HG03432 (cell line): ENCODE data around the gene ABCG2.
"Not testable (repeated sequence)": the region's sequence is repeated elsewhere in the genome, so short reads cannot be mapped to it uniquely, and the experiment has no call there.

Source experiments
- ATAC-seq: cut with Tn5 transposase; IDR thresholded peaks from one replicate; pipeline ENCODE4 v1.9.1; 2021; ENCODE audit warnings: mild to moderate bottlenecking, moderate library complexity; ENCODE audit not compliant: unreplicated experiment

ABCG2 gene

DNA sequence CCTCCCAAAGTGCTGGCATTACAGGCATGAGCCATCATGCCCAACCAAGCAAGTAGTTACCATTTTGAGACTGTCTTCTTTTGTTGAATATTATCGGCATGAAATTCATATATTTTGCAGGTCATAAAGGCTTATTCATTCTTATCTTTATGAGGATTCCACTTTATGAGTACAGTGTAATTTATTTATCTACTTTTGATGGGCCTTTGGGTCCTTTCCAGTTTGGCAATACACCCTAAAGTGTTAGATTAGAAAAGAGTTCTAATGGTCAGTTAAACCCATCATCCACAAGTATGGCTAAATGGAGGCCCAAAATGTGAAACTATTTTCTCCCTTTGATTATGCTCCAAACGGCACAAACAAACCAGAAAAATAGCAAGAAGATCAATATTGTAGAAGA, 10.9 kb upstream of the ABCG2 start:
- ATAC-seq: no peak

DNA sequence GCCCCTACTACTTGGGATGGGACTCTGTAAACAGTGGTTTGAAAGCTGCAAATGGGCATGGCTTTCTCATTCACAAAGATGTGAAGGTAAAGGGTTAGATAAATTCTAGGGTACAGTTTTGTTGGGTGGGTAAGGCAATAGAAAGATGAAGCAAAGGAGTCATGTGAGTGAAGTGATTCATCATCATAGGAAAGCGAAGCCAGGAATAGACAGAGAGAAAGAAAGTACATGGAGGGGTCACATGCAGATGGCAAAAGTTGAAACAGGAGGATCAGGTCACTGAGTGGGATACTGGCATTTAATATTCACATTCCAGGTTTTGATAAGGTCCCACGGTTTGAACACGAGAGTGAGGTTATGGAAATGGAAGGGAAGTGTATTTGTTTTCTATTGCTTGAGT, 8.2 kb upstream of the ABCG2 start:
- no peak for ATAC-seq

DNA sequence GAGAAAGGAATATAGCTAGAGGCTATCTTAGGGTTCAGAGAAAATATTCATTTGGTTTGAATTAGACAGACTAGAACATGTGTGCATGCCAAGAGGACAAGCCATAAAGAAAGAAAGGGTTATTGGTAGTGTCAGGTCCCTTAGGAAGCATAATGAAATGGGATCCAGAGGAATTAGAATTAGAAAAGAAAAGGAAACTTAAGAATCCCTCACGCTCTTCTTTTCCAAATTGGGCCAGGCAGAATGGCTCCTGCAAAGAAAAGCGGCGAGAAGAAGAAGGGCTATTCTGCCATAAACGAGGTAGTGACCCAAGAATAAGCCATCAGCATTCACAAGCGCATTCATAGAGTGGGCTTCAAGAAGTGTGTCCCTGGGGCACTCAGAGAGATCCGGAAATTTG, 4.9 kb upstream of the ABCG2 start:
- ATAC-seq: no peak

DNA sequence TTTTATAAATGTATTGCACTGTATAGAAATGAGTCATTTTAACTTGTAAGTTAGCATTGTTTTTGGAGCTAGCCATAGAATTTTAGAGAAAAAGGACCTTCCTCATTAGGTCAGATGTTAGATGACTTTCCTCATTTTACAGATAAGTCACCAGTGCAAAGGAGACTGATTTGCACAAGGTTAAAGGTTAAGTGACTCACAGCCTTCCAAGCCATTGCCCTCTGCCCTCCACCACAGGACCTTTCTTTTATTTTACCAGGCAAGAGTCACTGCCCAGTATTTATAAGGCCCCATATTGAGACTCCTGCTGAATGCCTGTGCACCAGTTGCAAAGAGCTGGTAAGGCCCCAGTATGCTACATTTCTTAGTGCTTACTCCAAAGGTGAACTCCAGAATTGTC, 4.2 kb upstream of the ABCG2 start:
- ATAC-seq: no peak

GRCh38 chr4:88159229-88159725, 838 bp upstream of the ABCG2 start:
- peak; percentile 54 for ATAC-seq

GRCh38 chr4:88158038-88158488, 376 bp downstream of the ABCG2 start:
- peak; percentile 62 for ATAC-seq

DNA sequence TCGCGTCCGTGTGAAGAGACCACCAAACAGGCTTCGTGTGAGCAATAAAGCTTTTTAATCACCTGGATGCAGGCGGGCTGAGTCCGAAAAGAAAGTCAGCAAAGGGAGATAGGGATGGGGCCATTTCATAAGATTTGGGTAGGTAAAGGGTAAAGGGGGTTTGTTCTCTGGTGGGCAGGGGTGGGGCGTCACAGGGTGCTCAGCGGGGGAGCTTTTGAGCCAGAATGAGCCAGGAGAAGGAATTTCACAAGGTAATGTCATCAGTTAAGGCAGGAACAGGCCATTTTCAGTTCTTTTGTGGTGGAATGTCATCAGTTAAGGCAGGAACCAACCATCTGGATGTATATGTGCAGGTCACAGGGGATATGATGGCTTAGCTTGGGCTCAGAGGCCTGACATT, 6.1 kb downstream of the ABCG2 start:
- not testable (repeated sequence) for ATAC-seq

DNA sequence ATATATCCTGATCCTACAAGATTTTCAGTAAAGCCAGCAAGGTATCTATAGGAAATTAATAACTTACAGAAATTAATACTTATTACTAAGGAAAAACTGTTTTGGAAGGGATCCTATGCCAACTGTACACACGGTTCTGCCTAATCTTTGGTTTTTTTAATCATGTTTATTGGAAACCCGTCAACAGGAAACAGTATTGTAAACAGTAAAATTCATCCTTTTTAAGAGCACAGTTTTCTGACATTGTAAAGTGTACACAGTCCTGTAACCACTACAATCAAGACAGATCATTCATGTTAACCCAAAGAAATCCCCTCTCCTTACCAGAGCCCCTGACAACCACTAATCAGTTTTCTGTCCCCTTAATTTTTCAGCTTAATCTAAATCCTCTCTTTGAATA, 9.9 kb downstream of the ABCG2 start:
- no peak for ATAC-seq

- no peak for ATAC-seq
Observed at GRCh38 chr4:88147799-88148217, 10.6 kb downstream of the ABCG2 start.

- no peak for ATAC-seq
Observed at GRCh38 chr4:88146891-88147290, 11.5 kb downstream of the ABCG2 start.

- ATAC-seq: no peak
Observed at GRCh38 chr4:88144866-88145300, 13.6 kb downstream of the ABCG2 start.

- no peak for ATAC-seq
Observed at GRCh38 chr4:88144048-88144447, 14.4 kb downstream of the ABCG2 start.

GRCh38 chr4:88143504-88143903, 14.9 kb downstream of the ABCG2 start:
- ATAC-seq: no peak

DNA sequence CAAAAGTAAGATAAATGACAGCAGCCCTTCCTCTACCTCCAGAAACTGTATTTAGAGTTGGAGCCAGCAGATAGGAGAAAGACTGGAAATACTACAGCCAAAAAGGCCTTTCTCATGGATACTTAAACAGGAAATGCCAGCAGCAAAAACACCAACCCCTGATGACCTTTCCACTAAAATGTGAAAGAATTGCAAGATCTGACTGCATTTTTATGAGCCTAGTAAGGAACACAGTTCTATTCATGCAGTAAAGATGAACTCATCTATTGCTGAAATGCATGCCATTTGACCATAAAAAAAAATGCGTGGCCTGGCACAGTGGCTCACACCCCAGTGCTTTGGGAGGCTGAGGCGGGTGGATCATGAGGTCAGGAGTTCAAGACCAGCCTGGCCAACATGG, 19.9 kb downstream of the ABCG2 start:
- ATAC-seq: no peak

- no peak for ATAC-seq
Observed at GRCh38 chr4:88137112-88137511, 21.3 kb downstream of the ABCG2 start.

- ATAC-seq: no peak
Observed at GRCh38 chr4:88136249-88136648, 22.2 kb downstream of the ABCG2 start.

DNA sequence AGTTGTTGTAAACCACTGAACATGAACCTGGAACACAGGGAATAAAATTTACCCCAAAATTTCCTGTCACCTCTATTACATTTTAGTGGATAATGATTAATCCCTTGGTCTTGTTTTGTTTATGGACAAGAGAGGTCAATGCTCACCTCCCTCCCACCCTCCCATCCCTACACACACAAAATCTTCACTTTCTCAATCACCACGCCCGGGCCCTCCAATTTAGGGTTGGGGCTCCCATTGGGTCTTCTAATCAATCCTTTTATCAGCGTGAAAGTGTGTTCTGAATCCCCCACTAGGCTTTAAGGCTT, 23.1 kb downstream of the ABCG2 start:
- ATAC-seq: no peak

GRCh38 chr4:88134536-88135355, 23.7 kb downstream of the ABCG2 start:
- no peak for ATAC-seq

- ATAC-seq: no peak
Observed at GRCh38 chr4:88134111-88134510, 24.3 kb downstream of the ABCG2 start.

GRCh38 chr4:88130544-88131305, 27.7 kb downstream of the ABCG2 start:
- ATAC-seq: no peak

DNA sequence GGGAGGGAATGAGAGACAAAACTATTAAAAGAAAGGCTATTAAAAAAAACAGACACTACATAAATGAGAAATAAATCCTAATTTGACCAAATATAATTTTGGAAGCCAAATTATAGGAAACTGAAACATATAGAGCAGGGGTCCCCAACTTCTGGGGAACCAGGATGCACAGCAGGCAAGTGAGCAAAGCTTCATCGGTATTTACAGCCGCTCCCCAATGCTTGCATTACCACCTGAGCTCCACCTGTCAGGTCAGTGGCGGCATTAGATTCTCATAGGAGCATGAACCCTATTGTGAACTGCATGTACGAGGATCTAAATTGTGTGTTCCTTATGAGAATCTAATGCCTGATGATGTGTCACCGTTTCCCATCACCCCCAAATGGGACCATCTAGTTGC, 28.4 kb downstream of the ABCG2 start:
- ATAC-seq: no peak

- ATAC-seq: not testable (repeated sequence)
Observed at GRCh38 chr4:88122260-88122659, 36.2 kb downstream of the ABCG2 start.
